WTC11 (cell line): ENCODE results near the gene RPS16. TPM values are rescaled to one million over a fixed set of nuclear protein-coding genes. Genes with fewer than 3 reads are reported as not detected.

ENCODE experiments used
- ARID4B ChIP-seq: sonication (generic); formaldehyde crosslinking; IDR thresholded peaks from 2 replicates; pipeline ENCODE4 v1.8.0; 2023; ENCODE audit warnings: missing genetic modification reagents, mild to moderate bottlenecking, borderline replicate concordance
- CDX4 ChIP-seq: fragments of 250-450 bp; sonication (Bioruptor Pico); IDR thresholded peaks from 2 replicates; pipeline ENCODE4 v1.9.0; 2021; ENCODE audit warnings: moderate library complexity, mild to moderate bottlenecking, inconsistent platforms, borderline replicate concordance
- CREB1 ChIP-seq: sonication (generic); formaldehyde crosslinking; IDR thresholded peaks from 2 replicates; pipeline ENCODE4 v1.8.0; 2023; ENCODE audit warnings: mild to moderate bottlenecking, missing genetic modification reagents
- E2F1 ChIP-seq: sonication (generic); formaldehyde crosslinking; IDR thresholded peaks from 2 replicates; pipeline ENCODE4 v1.8.0; 2022; ENCODE audit warnings: mild to moderate bottlenecking, missing genetic modification reagents
- ELF4 ChIP-seq: sonication (generic); formaldehyde crosslinking; IDR thresholded peaks from 2 replicates; pipeline ENCODE4 v1.8.1; 2022; ENCODE audit warnings: low read depth, mild to moderate bottlenecking, moderate library complexity, missing genetic modification reagents
- ESRRA ChIP-seq: sonication (generic); formaldehyde crosslinking; IDR thresholded peaks from 2 replicates; pipeline ENCODE4 v1.8.1; 2022; ENCODE audit warnings: mild to moderate bottlenecking, missing genetic modification reagents, borderline replicate concordance
- FOXK1 ChIP-seq: sonication (generic); formaldehyde crosslinking; IDR thresholded peaks from 2 replicates; pipeline ENCODE4 v1.8.0; 2022; ENCODE audit warnings: mild to moderate bottlenecking, moderate library complexity, missing genetic modification reagents
- GABPB1 ChIP-seq: sonication (generic); formaldehyde crosslinking; IDR thresholded peaks from 2 replicates; pipeline ENCODE4 v1.8.1; 2023; ENCODE audit warnings: mild to moderate bottlenecking, missing genetic modification reagents
- IRF2 ChIP-seq: sonication (generic); formaldehyde crosslinking; IDR thresholded peaks from 2 replicates; pipeline ENCODE4 v1.8.0; 2022; ENCODE audit warnings: low read depth, missing genetic modification reagents, borderline replicate concordance
- JAZF1 ChIP-seq: fragments of 250-450 bp; sonication (Bioruptor Pico); IDR thresholded peaks from 2 replicates; pipeline ENCODE4 v1.9.0; 2021; ENCODE audit warnings: moderate library complexity, mild to moderate bottlenecking, inconsistent platforms
- KAT7 ChIP-seq: sonication (generic); formaldehyde crosslinking; IDR thresholded peaks from 2 replicates; pipeline ENCODE4 v1.8.1; 2023; ENCODE audit warnings: missing genetic modification reagents, mild to moderate bottlenecking, borderline replicate concordance
- MAX ChIP-seq: sonication (generic); formaldehyde crosslinking; IDR thresholded peaks from 2 replicates; pipeline ENCODE4 v1.8.0; 2022; ENCODE audit warnings: mild to moderate bottlenecking, missing genetic modification reagents
- PRDM15 ChIP-seq: sonication (generic); formaldehyde crosslinking; IDR thresholded peaks from 2 replicates; pipeline ENCODE4 v1.8.0; 2022; ENCODE audit warnings: missing genetic modification reagents
- PREB ChIP-seq: sonication (generic); formaldehyde crosslinking; IDR thresholded peaks from 2 replicates; pipeline ENCODE4 v1.8.1; 2022; ENCODE audit warnings: mild to moderate bottlenecking, missing genetic modification reagents, moderate library complexity, borderline replicate concordance
- SP1 ChIP-seq: sonication (generic); formaldehyde crosslinking; conservative IDR thresholded peaks from 2 replicates; pipeline ENCODE4 v1.8.1; 2022; ENCODE audit warnings: missing genetic modification reagents
- ZBTB43 ChIP-seq: sonication (generic); formaldehyde crosslinking; IDR thresholded peaks from 2 replicates; pipeline ENCODE4 v1.8.1; 2023; ENCODE audit warnings: mild to moderate bottlenecking, missing genetic modification reagents
- ZNF532 ChIP-seq: fragments of 250-450 bp; sonication (Bioruptor Pico); IDR thresholded peaks from 2 replicates; pipeline ENCODE4 v1.9.0; 2021; ENCODE audit warnings: mild to moderate bottlenecking, borderline replicate concordance
- total RNA-seq: library from RNA; stranded (reverse); gene quantifications from 3 replicates; pipeline ENCODE4 v1.2.3, GENCODE V29; 2021

RPS16 gene
- total RNA-seq, 1 experiment from 2014 or later = 2,962 TPM

GRCh38 chr19:39480337-39481228, 44.8 kb upstream of the RPS16 start, which contains the start of gene TIMM50 (continued):
- TF ChIP-seq ARID4B (CRISPR knock-in tag) (peak; percentile 87), IRF2 (no peak), ESRRA (CRISPR knock-in tag) (peak; percentile 93), FOXK1 (CRISPR knock-in tag) (peak; percentile 87; the same call in 1 of the 2 replicates), KAT7 (CRISPR knock-in tag) (0 out of 2 replicates have a peak, but pooled peaks have one; percentile 91), ZNF532 (CRISPR knock-in tag) (no peak), PRDM15 (CRISPR knock-in tag) (0 out of 2 replicates have a peak, but pooled peaks have one; percentile 6), GABPB1 (CRISPR knock-in tag) (peak; percentile 78), ELF4 (0 out of 2 replicates have a peak, but pooled peaks have one; percentile 40), E2F1 (CRISPR knock-in tag) (peak; percentile 67; the same call in 1 of the 2 replicates), JAZF1 (CRISPR knock-in tag) (no peak), CDX4 (CRISPR knock-in tag) (no peak), PREB (CRISPR knock-in tag) (no peak), MAX (CRISPR knock-in tag) (peak; percentile 93), ZBTB43 (CRISPR knock-in tag) (peak; percentile 93; the same call in 1 of the 2 replicates), CREB1 (CRISPR knock-in tag) (no peak), SP1 (CRISPR knock-in tag) (peak; percentile 100)
